ENCODE data around the gene OR8B4. TPM values are rescaled to one million over a fixed set of nuclear protein-coding genes. Genes with fewer than 3 reads are reported as not detected.
"Not testable (repeated sequence)": the region's sequence is repeated elsewhere in the genome, so short reads cannot be mapped to it uniquely, and the experiment has no call there.

The OR8B4 gene
- total RNA-seq, 8 experiments from 2014 or later, result 0.38 TPM; not detected in 7

- no peak for ATAC-seq (replicated peaks in 6 of 8)
- in situ Hi-C loops (cut with MboI; ENCODE audit: low pct_unique_long_range_greater_than_20kb in 2 of 9, low sequenced_read_pairs in 9 of 9, unreplicated experiment in 9 of 9), result no loop called here
These were observed 18.2 kb upstream of the OR8B4 start for GRCh38 chr11:124442847-124443246.

DNA sequence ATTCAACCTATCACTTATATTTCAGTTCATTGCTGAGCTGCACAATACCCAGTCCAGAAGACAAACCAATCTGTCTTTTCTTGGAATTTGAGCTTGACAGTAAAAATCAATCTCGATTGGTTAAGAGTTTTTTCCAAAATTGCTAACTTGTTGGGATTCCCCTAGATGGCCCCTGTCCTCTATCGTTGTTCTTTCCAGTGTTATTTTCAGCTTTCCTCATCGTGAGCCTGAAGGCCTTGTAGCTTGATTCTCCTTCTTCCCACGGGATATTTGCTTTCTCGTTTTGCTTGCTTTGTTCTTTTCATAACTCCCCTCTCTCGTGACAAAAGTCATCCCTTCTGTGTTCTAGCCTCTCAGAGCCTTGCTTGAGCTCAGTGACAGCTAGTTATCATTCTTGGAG, 17.8 kb upstream of the OR8B4 start:
- ATAC-seq (replicated peaks in 6 of 8), result no peak
- 0 to 74% (median 63%) methylated on average over 1 to 6 of the region's 6 CpGs for WGBS, 10 experiments
- Histone ChIP-seq H3K27ac (no peak overlapping the region), H3K4me3 (no peak overlapping the region), H3K4me1 (replicated peaks in 1 of 2) (no peaks in the 10 kb centered on the region)
- in situ Hi-C loops (cut with MboI; ENCODE audit: low pct_unique_long_range_greater_than_20kb in 2 of 9, low sequenced_read_pairs in 9 of 9, unreplicated experiment in 9 of 9), result no loop called here

More at GRCh38 chr11:124442847-124443246, 18.2 kb upstream of the OR8B4 start:
- H3K4me3 ChIP-seq, result no peak overlapping the region
- H3K4me1 ChIP-seq (replicated peaks in 1 of 2), result no peaks in the 10 kb centered on the region
- WGBS, 10 experiments, result 0 to 80% (median 64%) methylated on average over 1 to 2 of the region's 2 CpGs; no CpG with 5 or more reads in 5 of the 10 experiments
- no peak overlapping the region for H3K27ac ChIP-seq

DNA sequence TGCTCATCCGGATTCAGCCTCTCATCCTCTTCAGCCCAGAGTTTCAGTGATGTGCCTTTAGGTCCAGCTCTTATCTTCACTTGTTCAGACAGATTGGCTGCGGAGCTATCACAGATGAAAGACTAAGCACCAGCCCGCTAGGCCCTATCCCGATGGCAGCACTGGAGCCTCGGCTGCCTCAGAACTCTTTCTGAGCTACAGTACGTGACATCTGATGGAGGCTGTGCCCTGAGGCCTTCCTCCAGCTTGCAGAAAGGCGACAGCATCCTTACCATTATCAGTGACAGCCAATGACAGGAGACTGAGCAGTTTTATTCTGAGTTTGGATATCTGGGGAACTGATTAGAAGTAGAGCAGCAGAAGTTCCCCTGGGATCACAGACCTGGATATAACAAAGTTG, 16.8 kb upstream of the OR8B4 start:
- Histone ChIP-seq H3K4me1 (replicated peaks in 1 of 2) (no peaks in the 10 kb centered on the region), H3K4me3 (no peak overlapping the region), H3K27ac (no peak overlapping the region)
- in situ Hi-C loops (cut with MboI; ENCODE audit: low pct_unique_long_range_greater_than_20kb in 2 of 9, low sequenced_read_pairs in 9 of 9, unreplicated experiment in 9 of 9), result no loop called here
- no peak for ATAC-seq (replicated peaks in 6 of 8)
- WGBS, 10 experiments, result 0 to 100% (median 50%) methylated on average over 1 to 3 of the region's 7 CpGs; no CpG with 5 or more reads in 4 of the 10 experiments

DNA sequence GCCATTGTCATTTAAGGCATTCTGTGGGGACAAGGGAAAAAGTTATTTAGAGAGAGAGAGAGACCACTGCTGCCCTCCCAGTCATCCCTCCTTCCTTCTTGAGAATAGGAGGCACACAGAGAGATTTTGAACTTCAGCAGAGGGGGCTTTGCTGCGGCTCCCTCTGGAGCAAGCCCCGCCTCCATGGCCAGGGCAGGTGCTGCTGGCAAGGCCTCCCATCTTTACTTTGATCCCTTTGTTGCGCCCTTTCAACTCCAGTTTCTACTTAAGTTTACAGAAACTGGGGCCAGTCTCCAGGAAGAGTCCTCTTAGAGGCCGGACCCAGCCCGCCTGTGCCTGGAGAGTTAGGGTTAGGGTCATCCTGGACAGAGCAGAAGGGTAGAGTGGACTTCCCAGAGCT, 16.4 kb upstream of the OR8B4 start:
- 0 to 100% (median 88%) methylated on average over 1 to 4 of the region's 5 CpGs; no CpG with 5 or more reads in 3 of the 10 experiments for WGBS, 10 experiments
- no peak overlapping the region for H3K4me3 ChIP-seq
- in situ Hi-C loops (cut with MboI; ENCODE audit: low pct_unique_long_range_greater_than_20kb in 2 of 9, low sequenced_read_pairs in 9 of 9, unreplicated experiment in 9 of 9), result no loop called here
- H3K4me1 ChIP-seq (replicated peaks in 1 of 2), result no peaks in the 10 kb centered on the region
- ATAC-seq (replicated peaks in 6 of 8), result no peak
- no peak overlapping the region for H3K27ac ChIP-seq

DNA sequence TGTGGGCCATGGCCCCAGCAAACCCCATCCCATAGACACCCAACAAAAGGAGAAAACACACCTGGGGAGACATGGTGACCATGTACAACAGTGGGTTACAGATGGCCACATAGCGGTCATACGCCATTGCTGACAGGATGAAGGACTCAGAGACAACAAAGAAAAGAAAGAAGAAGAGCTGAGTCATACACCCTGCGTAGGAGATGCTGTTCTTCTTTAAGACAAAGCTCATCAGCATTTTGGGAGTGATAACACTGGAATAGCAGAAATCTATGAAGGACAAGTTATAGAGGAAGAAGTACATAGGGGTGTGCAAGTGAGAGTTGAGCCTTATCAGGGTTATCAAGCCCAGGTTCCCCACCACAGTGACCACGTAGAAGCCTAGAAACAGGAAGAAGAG, 15.9 kb upstream of the OR8B4 start:
- Histone ChIP-seq H3K27ac (no peak overlapping the region), H3K4me3 (no peak overlapping the region), H3K4me1 (replicated peaks in 1 of 2) (no peaks in the 10 kb centered on the region)
- in situ Hi-C loops (cut with MboI; ENCODE audit: low pct_unique_long_range_greater_than_20kb in 2 of 9, low sequenced_read_pairs in 9 of 9, unreplicated experiment in 9 of 9), result no loop called here
- no peak for ATAC-seq (replicated peaks in 6 of 8)
- WGBS, 10 experiments, result 0 to 88% (median 73%) methylated on average over 1 to 4 of the region's 4 CpGs; no CpG with 5 or more reads in 4 of the 10 experiments

DNA sequence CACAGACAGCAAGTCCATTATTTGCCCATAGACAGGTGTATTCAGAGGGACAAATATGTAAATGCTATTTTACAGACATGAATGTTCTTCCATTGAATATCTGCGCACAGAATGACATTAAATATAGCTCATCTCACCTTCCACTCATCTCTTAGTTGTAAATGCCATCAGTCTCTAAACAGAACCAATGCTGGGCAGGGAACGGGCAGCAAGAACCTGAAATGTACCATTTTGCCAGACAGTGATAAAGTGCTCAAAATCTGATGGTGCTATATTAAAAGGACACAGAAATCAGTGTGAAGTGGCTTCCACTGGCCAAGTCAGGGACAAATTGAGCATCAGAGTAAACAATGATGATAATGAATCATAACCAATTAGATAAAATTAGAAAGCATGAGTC, 10.0 kb upstream of the OR8B4 start:
- H3K4me1 ChIP-seq (replicated peaks in 1 of 2), result no peaks in the 10 kb centered on the region
- H3K27ac ChIP-seq, result no peak overlapping the region
- no peak overlapping the region for H3K4me3 ChIP-seq
- in situ Hi-C loops (cut with MboI; ENCODE audit: low pct_unique_long_range_greater_than_20kb in 2 of 9, low sequenced_read_pairs in 9 of 9, unreplicated experiment in 9 of 9), result no loop called here
- no peak for ATAC-seq (replicated peaks in 6 of 8)
- WGBS, 10 experiments, result 23 to 100% (median 80%) methylated on average over 1 to 2 of the region's 2 CpGs; no CpG with 5 or more reads in 1 of the 10 experiments

- in situ Hi-C loops (cut with MboI; ENCODE audit: low pct_unique_long_range_greater_than_20kb in 2 of 9, low sequenced_read_pairs in 9 of 9, unreplicated experiment in 9 of 9), result no loop called here
- H3K27ac ChIP-seq, result no peak overlapping the region
- WGBS, 10 experiments, result 5 to 83% (median 57%) methylated on average over 2 of the region's 2 CpGs
These were observed 4.9 kb upstream of the OR8B4 start for GRCh38 chr11:124429599-124429998.

DNA sequence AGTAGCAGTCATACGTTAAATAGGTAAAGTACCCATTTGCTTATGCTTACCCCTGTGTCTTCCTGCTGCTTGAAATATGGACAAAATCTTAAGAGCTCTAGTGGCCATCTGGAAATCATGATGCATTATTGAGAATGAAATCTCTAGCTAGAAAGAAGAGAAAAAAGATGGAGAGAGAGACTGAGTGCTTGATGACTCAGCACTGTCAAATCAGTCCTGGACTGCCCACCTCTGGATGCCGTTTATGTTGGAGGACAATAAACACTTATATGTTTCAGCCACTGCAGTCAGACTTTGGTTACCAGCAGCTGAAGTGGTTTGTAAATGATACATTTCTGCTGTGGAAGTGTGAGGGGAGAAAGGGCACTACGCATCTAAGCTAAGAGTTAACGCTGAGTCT, 3.6 kb downstream of the OR8B4 start:
- Histone ChIP-seq H3K27ac (no peak overlapping the region), H3K4me1 (replicated peaks in 1 of 2) (no peaks in the 10 kb centered on the region), H3K4me3 (no peak overlapping the region)
- 0 to 100% (median 83%) methylated on average over 1 to 4 of the region's 4 CpGs; no CpG with 5 or more reads in 1 of the 10 experiments for WGBS, 10 experiments
- in situ Hi-C loops (cut with MboI; ENCODE audit: low pct_unique_long_range_greater_than_20kb in 2 of 9, low sequenced_read_pairs in 9 of 9, unreplicated experiment in 9 of 9), result loop anchor here in 7 of 9 experiments (25.0 kb wide), 3 partner anchors 166 to 416 kb away; partner anchors contain the start of genes ESAM (in 2 of the 7) and VSIG2 (in 2 of the 7)
- no peak for ATAC-seq (replicated peaks in 6 of 8)

More at GRCh38 chr11:124429599-124429998, 4.9 kb upstream of the OR8B4 start:
- Histone ChIP-seq H3K4me3 (no peak overlapping the region), H3K4me1 (replicated peaks in 1 of 2) (no peaks in the 10 kb centered on the region)
- ATAC-seq (replicated peaks in 6 of 8), result no peak

DNA sequence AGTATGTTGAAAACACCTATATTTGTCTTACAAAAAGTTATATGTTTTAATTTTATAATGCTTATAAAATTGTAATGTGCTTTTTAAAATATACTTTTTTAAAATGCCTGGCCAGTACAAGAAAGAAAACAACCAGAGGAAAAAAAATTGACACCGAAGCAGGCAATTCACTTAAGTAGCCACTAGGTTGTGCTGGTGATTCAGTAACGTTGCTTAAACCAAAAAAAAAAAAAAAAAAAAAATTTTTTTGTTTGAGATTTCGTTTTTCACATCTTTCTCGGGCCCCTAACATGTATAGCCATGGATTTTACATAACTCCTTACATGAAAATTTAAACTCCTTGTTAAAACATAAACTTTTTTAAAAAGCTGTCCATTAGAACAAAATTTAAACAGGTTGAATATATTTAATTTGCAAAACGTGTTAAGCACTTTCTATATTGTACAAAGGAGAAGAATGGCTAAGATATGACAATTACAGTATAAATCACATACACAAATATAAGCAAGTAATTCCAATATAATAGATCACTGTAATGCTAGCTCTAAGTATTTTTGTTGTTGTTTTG, 9.2 kb downstream of the OR8B4 start:
- no peak overlapping the region for H3K27ac ChIP-seq
- no peak overlapping the region for H3K4me3 ChIP-seq
- ATAC-seq (replicated peaks in 6 of 8), result no peak
- 0 to 28% (median 18%) methylated on average over 4 to 5 of the region's 5 CpGs for WGBS, 10 experiments
- in situ Hi-C loops (cut with MboI; ENCODE audit: low pct_unique_long_range_greater_than_20kb in 2 of 9, low sequenced_read_pairs in 9 of 9, unreplicated experiment in 9 of 9), result loop anchor here in 7 of 9 experiments (10.0 to 25.0 kb wide), 5 partner anchors 159 to 422 kb away; partner anchors contain the start of genes ESAM (in 2 of the 7) and VSIG2 (in 2 of the 7)
- H3K4me1 ChIP-seq (replicated peaks in 1 of 2), result no peaks in the 10 kb centered on the region

GRCh38 chr11:124409906-124410305, 14.8 kb downstream of the OR8B4 start:
- no peak overlapping the region for H3K27ac ChIP-seq
- H3K4me1 ChIP-seq (replicated peaks in 1 of 2), result no peaks in the 10 kb centered on the region
- no peak for ATAC-seq (replicated peaks in 6 of 8)
- in situ Hi-C loops (cut with MboI; ENCODE audit: low pct_unique_long_range_greater_than_20kb in 2 of 9, low sequenced_read_pairs in 9 of 9, unreplicated experiment in 9 of 9), result loop anchor here in 7 of 9 experiments (10.0 to 25.0 kb wide), 5 partner anchors 165 to 427 kb away; partner anchors contain the start of genes ESAM (in 2 of the 7) and VSIG2 (in 2 of the 7)
- 55 to 91% (median 77%) methylated on average over 2 to 7 of the region's 7 CpGs for WGBS, 10 experiments
- no peak overlapping the region for H3K4me3 ChIP-seq

DNA sequence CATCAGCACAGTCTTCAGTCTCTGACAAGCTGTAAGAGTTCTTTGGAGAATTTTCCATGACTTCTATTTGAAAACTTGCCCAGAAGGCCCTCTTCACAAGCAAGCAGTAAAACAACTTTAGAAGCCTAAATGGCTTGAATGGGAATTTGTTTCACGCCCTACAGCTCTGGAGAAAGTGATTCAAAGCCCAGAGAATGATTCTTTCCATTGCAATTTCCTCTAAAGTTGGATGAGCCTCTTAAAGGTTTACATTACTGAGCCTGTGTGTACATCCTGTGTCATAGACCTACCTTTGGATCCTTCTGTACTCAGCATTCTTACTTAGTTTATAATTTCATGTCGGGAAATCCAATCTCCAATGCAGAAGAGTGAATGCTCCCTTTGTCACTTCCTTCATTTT, 19.1 kb downstream of the OR8B4 start:
- Histone ChIP-seq H3K4me1 (replicated peaks in 1 of 2) (no peaks in the 10 kb centered on the region), H3K4me3 (no peak overlapping the region), H3K27ac (no peak overlapping the region)
- no peak for ATAC-seq (replicated peaks in 6 of 8)
- in situ Hi-C loops (cut with MboI; ENCODE audit: low pct_unique_long_range_greater_than_20kb in 2 of 9, low sequenced_read_pairs in 9 of 9, unreplicated experiment in 9 of 9), result loop anchor here in 7 of 9 experiments (25.0 kb wide), 3 partner anchors 182 to 432 kb away; partner anchors contain the start of genes ESAM (in 2 of the 7) and VSIG2 (in 2 of the 7)
- 0 to 100% (median 34%) methylated on average over 1 to 2 of the region's 2 CpGs; no CpG with 5 or more reads in 2 of the 10 experiments for WGBS, 10 experiments

GRCh38 chr11:124403186-124403585, 21.5 kb downstream of the OR8B4 start:
- not testable (repeated sequence) for ATAC-seq (replicated peaks in 6 of 8); H3K4me1 ChIP-seq (replicated peaks in 1 of 2); H3K4me3 ChIP-seq; H3K27ac ChIP-seq
- in situ Hi-C loops (cut with MboI; ENCODE audit: low pct_unique_long_range_greater_than_20kb in 2 of 9, low sequenced_read_pairs in 9 of 9, unreplicated experiment in 9 of 9), result loop anchor here in 7 of 9 experiments (25.0 kb wide), 3 partner anchors 184 to 434 kb away; partner anchors contain the start of genes ESAM (in 2 of the 7) and VSIG2 (in 2 of the 7)
- no CpG with 5 or more reads among the region's 27 CpGs for WGBS, 10 experiments

GRCh38 chr11:124402326-124402922, 22.2 kb downstream of the OR8B4 start:
- Histone ChIP-seq H3K4me1 (replicated peaks in 1 of 2) (no peaks in the 10 kb centered on the region), H3K27ac (no peak overlapping the region), H3K4me3 (no peak overlapping the region)
- in situ Hi-C loops (cut with MboI; ENCODE audit: low pct_unique_long_range_greater_than_20kb in 2 of 9, low sequenced_read_pairs in 9 of 9, unreplicated experiment in 9 of 9), result loop anchor here in 7 of 9 experiments (25.0 kb wide), 3 partner anchors 185 to 435 kb away; partner anchors contain the start of genes ESAM (in 2 of the 7) and VSIG2 (in 2 of the 7)
- 0 to 69% (median 53%) methylated on average over 3 to 7 of the region's 8 CpGs for WGBS, 10 experiments
- peak in 4 of 8 experiments; percentile 38 to 98 (median 90) for ATAC-seq (replicated peaks in 6 of 8)

Measured in motor neuron (in vitro differentiated cells).